Measurements from ENCODE around the gene C17orf67. TPM values are rescaled to one million over a fixed set of nuclear protein-coding genes. Genes with fewer than 3 reads are reported as not detected.

C17orf67 gene
- total and polyA plus RNA-seq, 10 donors, result 2.0 to 10.4 (median 4.4) TPM

DNA sequence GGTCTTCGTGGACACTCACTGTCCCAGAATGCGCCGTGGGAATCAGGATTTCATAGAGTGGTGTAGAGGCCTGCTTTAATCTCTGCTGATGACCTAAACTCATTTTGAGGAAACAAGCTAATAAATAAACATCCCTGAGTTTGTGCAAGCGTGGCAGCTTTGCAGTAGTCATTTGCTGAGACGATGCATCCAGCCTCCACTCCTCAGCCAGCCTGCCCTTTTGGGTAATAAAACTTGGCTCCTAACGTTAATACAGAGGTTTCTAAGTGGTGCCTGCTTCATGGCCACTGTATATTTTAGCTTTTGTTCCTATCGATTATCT, 1.5 kb upstream of the C17orf67 start:
- Histone ChIP-seq H3K27me3 (replicated peaks in 1 of 7) (no peaks in the 10 kb centered on the region), H3K36me3 (peaks cover 0 to 19% (median under 1%) of the 10 kb centered on the region in 6 donors), H3K9me3 (no peaks in the 10 kb centered on the region), H3K27ac (peak overlapping the region; percentile 88 to 98 (median 94)), H3K4me1 (peaks cover 22 to 85% (median 61%) of the 10 kb centered on the region in 6 donors), H3K4me3 (peak overlapping the region in 7 of 8 donors; percentile 83 to 97 (median 88))
- 50 to 65% (median 64%) methylated on average over 7 of the region's 7 CpGs for WGBS, 5 donors
- intact Hi-C loops (cut with DNase I; ENCODE audit: low total_unique reads), result no loop called here
- DNase-seq, result no peak
- TF ChIP-seq POLR2AphosphoS5 (IDR thresholded peaks at IDR 0.05), result no peak
- no peak for TF ChIP-seq POLR2A (IDR thresholded peaks at IDR 0.05)
- TF ChIP-seq CTCF (IDR thresholded peaks at IDR 0.05 in 8 of 11, conservative IDR thresholded peaks at IDR 0.05 in 3 of 11), result no peak

- Histone ChIP-seq H3K27me3 (replicated peaks in 1 of 7) (no peaks in the 10 kb centered on the region), H3K4me3 (peak overlapping the region; percentile 62 to 97 (median 88)), H3K4me1 (peaks cover 22 to 81% (median 61%) of the 10 kb centered on the region in 6 donors), H3K36me3 (peaks cover 0 to 14% (median 0%) of the 10 kb centered on the region in 6 donors), H3K27ac (peak overlapping the region; percentile 88 to 98 (median 94)), H3K9me3 (no peaks in the 10 kb centered on the region)
- TF ChIP-seq CTCF (IDR thresholded peaks at IDR 0.05 in 8 of 11, conservative IDR thresholded peaks at IDR 0.05 in 3 of 11) (peak in 6 of 11 experiments; percentile 20 to 38 (median 26)), POLR2A (IDR thresholded peaks at IDR 0.05) (no peak), POLR2AphosphoS5 (IDR thresholded peaks at IDR 0.05) (peak; percentile 28 to 75 (median 67))
- DNase-seq, result peak; percentile 94
- WGBS, 5 donors, result 4 to 14% (median 6%) methylated on average over 37 to 81 of the region's 81 CpGs
- intact Hi-C loops (cut with DNase I; ENCODE audit: low total_unique reads), result no loop called here
Measured at GRCh38 chr17:56834380-56835263, 902 bp upstream of the C17orf67 start.

DNA sequence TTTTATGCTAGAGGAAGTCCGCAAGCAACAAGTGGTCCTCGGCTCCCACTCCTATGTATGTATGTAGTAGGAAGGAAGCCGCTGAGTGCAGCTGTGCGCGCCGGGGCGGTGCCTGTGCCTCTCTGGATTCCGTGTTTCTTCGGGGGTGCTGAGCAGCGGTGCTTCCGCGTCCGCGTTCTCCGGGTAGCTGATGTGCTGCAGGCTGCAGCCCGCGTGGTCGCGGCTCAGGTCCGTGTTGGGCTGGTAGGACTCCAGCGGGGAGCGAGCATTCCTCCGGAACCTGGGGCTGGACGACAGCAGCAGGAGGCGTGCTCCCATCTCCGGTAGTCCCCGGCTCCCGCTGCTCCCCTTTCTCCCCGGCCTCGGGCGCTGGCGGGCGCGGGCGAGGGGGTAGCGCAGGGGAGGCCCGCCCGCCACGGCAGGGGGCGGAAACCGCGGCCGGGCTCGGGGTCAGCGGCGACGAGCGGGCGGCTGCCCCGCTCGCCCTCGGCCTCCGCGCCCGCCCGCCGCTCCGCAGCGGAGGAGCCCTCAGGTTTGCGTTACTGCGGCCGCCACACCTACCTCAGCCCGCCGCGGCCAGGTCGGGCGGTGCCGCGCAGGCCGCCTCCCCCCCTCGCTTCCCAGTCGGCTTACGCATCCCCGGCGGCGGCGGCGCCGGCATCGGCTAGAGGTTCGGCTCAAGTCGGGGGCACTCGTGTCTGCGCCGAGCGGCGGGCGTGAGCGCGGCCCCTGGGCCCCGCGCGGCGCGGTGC, 487 bp downstream of the C17orf67 start:
- DNase-seq, result peak; percentile 95
- H3K36me3 ChIP-seq, result peaks cover 0 to 17% (median 0%) of the 10 kb centered on the region in 6 donors
- intact Hi-C loops (cut with DNase I; ENCODE audit: low total_unique reads), result no loop called here
- H3K9me3 ChIP-seq, result no peaks in the 10 kb centered on the region
- H3K4me1 ChIP-seq, result peaks cover 22 to 67% (median 59%) of the 10 kb centered on the region in 6 donors
- 0 to 1% (median 0%) methylated on average over 19 to 95 of the region's 95 CpGs for WGBS, 5 donors
- H3K27ac ChIP-seq, result peak overlapping the region; percentile 90 to 99 (median 95)
- H3K27me3 ChIP-seq (replicated peaks in 1 of 7), result no peaks in the 10 kb centered on the region
- peak; percentile 9 to 54 (median 50) for TF ChIP-seq POLR2A (IDR thresholded peaks at IDR 0.05)
- no peak for TF ChIP-seq CTCF (IDR thresholded peaks at IDR 0.05 in 8 of 11, conservative IDR thresholded peaks at IDR 0.05 in 3 of 11)
- TF ChIP-seq POLR2AphosphoS5 (IDR thresholded peaks at IDR 0.05), result peak; percentile 89 to 92 (median 91)
- peak overlapping the region; percentile 62 to 97 (median 88) for H3K4me3 ChIP-seq

All from spleen (tissue), 11 donors.